ENCODE results near the gene SEMA4D.
A peak's percentile ranks its signal among the peaks of the same experiment; 100 is the strongest.

The SEMA4D gene

GRCh38 chr9:89465726-89466308, 32.1 kb downstream of the SEMA4D start:
- DNase-seq (ENCODE audit: low spot score) = no peak

- DNase-seq (ENCODE audit: low spot score) = no peak
These were observed 32.9 kb downstream of the SEMA4D start for GRCh38 chr9:89465001-89465451.

GRCh38 chr9:89464300-89464901, 33.5 kb downstream of the SEMA4D start:
- no peak for DNase-seq (ENCODE audit: low spot score)

GRCh38 chr9:89462817-89463683, 34.9 kb downstream of the SEMA4D start:
- DNase-seq (ENCODE audit: low spot score) = no peak

- no peak for DNase-seq (ENCODE audit: low spot score)
These were observed 35.7 kb downstream of the SEMA4D start for GRCh38 chr9:89462199-89462598.

- no peak for DNase-seq (ENCODE audit: low spot score)
These were observed 36.6 kb downstream of the SEMA4D start for GRCh38 chr9:89461265-89461664.

GRCh38 chr9:89460551-89460950, 37.4 kb downstream of the SEMA4D start:
- DNase-seq (ENCODE audit: low spot score) = no peak

GRCh38 chr9:89458768-89459496, 39.0 kb downstream of the SEMA4D start:
- DNase-seq (ENCODE audit: low spot score) = no peak

GRCh38 chr9:89457376-89457855, 40.5 kb downstream of the SEMA4D start:
- DNase-seq (ENCODE audit: low spot score) = no peak

GRCh38 chr9:89455356-89455824, 42.5 kb downstream of the SEMA4D start:
- DNase-seq (ENCODE audit: low spot score) = peak; percentile 66

- DNase-seq (ENCODE audit: low spot score) = no peak
These were observed 43.2 kb downstream of the SEMA4D start for GRCh38 chr9:89454498-89455355.

GRCh38 chr9:89453452-89453851, 44.5 kb downstream of the SEMA4D start:
- no peak for DNase-seq (ENCODE audit: low spot score)

- no peak for DNase-seq (ENCODE audit: low spot score)
These were observed 45.4 kb downstream of the SEMA4D start for GRCh38 chr9:89452561-89452960.

- no peak for DNase-seq (ENCODE audit: low spot score)
These were observed 47.7 kb downstream of the SEMA4D start for GRCh38 chr9:89450213-89450612.

GRCh38 chr9:89449261-89449671, 48.6 kb downstream of the SEMA4D start:
- no peak for DNase-seq (ENCODE audit: low spot score)

GRCh38 chr9:89448821-89449220, 49.1 kb downstream of the SEMA4D start:
- no peak for DNase-seq (ENCODE audit: low spot score)

GRCh38 chr9:89448381-89448780, 49.5 kb downstream of the SEMA4D start:
- no peak for DNase-seq (ENCODE audit: low spot score)

GRCh38 chr9:89447416-89447815, 50.5 kb downstream of the SEMA4D start:
- no peak for DNase-seq (ENCODE audit: low spot score)

GRCh38 chr9:89446961-89447310, 51.0 kb downstream of the SEMA4D start:
- no peak for DNase-seq (ENCODE audit: low spot score)

GRCh38 chr9:89446261-89446960, 51.5 kb downstream of the SEMA4D start:
- no peak for DNase-seq (ENCODE audit: low spot score)
